Progenitor cell of endocrine pancreas (in vitro differentiated cells): ENCODE measurements around the gene CFAP57. TPM values are rescaled to one million over a fixed set of nuclear protein-coding genes. Genes with fewer than 3 reads are reported as not detected.

ENCODE experiments used
- DNase-seq: peaks from one replicate; pipeline ENCODE4 v3.0.0; 2021; ENCODE audit warnings: low spot score; ENCODE audit not compliant: unreplicated experiment
- H3K27ac Mint-ChIP-seq: 2 replicates; pipeline ENCODE4 v1.8.0; 2021; ENCODE audit warnings: mild to moderate bottlenecking, moderate library complexity, mixed read lengths
- H3K27me3 Mint-ChIP-seq: 2 replicates; pipeline ENCODE4 v1.8.0; 2021; ENCODE audit warnings: mixed read lengths
- H3K36me3 Mint-ChIP-seq: 2 replicates; pipeline ENCODE4 v1.8.0; 2022; ENCODE audit warnings: mixed read lengths; ENCODE audit not compliant: insufficient read depth
- H3K4me1 Mint-ChIP-seq: 2 replicates; pipeline ENCODE4 v1.8.0; 2021; ENCODE audit warnings: low read depth, mixed read lengths
- H3K4me3 Mint-ChIP-seq: 2 replicates; pipeline ENCODE4 v1.8.0; 2021; ENCODE audit warnings: low read depth, mild to moderate bottlenecking, moderate library complexity, mixed read lengths
- H3K9me3 Mint-ChIP-seq: 2 replicates; pipeline ENCODE4 v1.8.0; 2021; ENCODE audit warnings: low read depth, mixed read lengths
- total RNA-seq: library from RNA; stranded (reverse); gene quantifications from 2 replicates; pipeline ENCODE4 v1.2.1, GENCODE V29; 2021
- TF ChIP-seq, protein P1 (sequence below): fragments of 200-600 bp; sonication (generic); IDR thresholded peaks from one replicate; pipeline ENCODE4 v1.5.0; 2021; ENCODE audit warnings: antibody characterized with exemption, mild to moderate bottlenecking; ENCODE audit not compliant: unreplicated experiment

CFAP57 gene
- total RNA-seq, 1 donor from 2014 or later = 2.2 TPM

DNA sequence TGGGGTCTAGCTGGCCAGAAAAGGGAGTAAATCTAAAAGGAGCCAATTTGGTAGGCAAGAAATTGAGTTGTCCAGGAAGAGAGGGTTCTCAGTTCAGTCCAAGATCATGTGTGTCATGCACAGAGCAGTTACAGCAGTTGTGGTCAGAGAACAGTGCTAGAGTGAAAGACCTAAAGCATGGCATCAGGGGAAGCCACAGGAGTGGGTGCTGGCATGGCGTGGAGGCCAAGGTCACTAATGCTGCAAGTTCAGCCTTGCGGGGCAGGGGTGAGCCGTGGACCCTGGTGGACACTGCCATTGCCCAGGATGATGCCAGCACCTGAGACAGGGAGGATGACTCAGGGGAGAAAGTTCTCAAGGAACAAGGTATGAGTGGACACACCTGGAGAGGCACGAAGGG lies 81.0 kb downstream of the CFAP57 start:
- Mint-ChIP-seq H3K27ac (no peak overlapping the region), H3K4me1 (no peaks in the 10 kb centered on the region), H3K4me3 (no peak overlapping the region), H3K36me3 (peaks cover 3% of the 10 kb centered on the region), H3K9me3 (peaks cover 12% of the 10 kb centered on the region), H3K27me3 (peaks cover 7% of the 10 kb centered on the region)
- TF ChIP-seq, protein P1, sequence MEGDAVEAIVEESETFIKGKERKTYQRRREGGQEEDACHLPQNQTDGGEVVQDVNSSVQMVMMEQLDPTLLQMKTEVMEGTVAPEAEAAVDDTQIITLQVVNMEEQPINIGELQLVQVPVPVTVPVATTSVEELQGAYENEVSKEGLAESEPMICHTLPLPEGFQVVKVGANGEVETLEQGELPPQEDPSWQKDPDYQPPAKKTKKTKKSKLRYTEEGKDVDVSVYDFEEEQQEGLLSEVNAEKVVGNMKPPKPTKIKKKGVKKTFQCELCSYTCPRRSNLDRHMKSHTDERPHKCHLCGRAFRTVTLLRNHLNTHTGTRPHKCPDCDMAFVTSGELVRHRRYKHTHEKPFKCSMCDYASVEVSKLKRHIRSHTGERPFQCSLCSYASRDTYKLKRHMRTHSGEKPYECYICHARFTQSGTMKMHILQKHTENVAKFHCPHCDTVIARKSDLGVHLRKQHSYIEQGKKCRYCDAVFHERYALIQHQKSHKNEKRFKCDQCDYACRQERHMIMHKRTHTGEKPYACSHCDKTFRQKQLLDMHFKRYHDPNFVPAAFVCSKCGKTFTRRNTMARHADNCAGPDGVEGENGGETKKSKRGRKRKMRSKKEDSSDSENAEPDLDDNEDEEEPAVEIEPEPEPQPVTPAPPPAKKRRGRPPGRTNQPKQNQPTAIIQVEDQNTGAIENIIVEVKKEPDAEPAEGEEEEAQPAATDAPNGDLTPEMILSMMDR = no peak
- DNase-seq = no peak

DNA sequence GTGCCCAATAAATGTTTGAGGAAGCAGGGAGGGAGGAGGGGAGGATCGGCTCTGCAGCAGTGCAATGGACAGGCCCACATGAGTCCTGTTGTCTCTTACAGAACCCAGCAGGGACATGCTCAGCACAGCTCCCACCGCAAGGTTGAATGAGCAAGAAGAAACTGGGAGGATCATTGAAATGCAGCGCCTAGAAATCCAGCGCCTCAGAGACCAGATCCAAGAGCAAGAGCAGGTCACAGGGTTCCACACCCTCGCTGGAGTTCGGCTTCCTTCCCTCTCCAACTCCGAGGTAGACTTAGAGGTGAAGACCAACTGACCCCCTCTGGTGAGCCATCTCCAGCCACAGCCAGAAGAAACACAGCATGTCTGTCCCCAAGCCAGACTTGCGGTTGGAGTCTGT lies 81.7 kb downstream of the CFAP57 start:
- Mint-ChIP-seq H3K4me3 (no peak overlapping the region), H3K36me3 (peaks cover 7% of the 10 kb centered on the region), H3K4me1 (no peaks in the 10 kb centered on the region), H3K27ac (no peak overlapping the region), H3K9me3 (peaks cover 17% of the 10 kb centered on the region), H3K27me3 (peaks cover 7% of the 10 kb centered on the region)
- no peak for DNase-seq
- TF ChIP-seq, protein P1 = no peak

DNA sequence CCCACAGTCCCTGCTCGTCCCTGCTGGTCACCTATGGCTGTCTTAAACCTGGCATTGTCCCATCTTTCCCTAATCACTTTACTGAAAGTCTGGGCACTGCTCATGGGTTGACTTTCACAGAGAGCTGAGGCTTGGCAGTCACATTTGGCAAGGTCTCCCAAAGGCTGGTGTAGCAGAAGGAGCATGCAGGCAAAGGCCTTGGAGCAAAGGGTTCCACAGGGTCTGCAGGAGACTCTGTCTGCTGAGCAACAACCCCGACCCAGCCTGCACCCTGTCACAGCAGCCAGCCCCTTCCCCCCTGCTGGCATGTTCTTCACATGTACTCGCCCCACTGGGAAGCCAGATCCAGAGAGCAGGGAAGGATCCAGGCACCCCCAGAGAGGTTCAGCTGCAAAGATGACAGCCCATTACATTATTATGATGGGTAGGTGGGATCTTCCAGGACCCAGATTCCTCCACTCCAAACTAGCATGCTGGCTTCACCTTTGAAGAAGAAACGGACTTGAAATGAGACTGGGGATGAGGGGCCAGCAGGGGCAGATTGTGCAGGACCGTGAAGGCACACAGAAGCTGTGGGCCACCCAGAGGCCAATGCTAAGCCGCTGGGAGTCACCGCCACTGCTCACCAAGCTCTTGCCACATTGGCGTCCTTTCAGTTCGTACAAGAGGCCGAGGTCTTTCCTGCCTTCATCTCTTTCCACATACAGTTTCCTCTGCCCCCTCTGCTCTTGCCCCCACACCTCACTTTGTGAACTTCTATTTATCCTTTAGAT lies 83.5 kb downstream of the CFAP57 start:
- Mint-ChIP-seq H3K36me3 (peaks cover 7% of the 10 kb centered on the region), H3K9me3 (peaks cover 16% of the 10 kb centered on the region), H3K27ac (no peak overlapping the region), H3K4me1 (no peaks in the 10 kb centered on the region), H3K4me3 (no peak overlapping the region), H3K27me3 (peaks cover 7% of the 10 kb centered on the region)
- no peak for DNase-seq
- TF ChIP-seq, protein P1 = no peak

DNA sequence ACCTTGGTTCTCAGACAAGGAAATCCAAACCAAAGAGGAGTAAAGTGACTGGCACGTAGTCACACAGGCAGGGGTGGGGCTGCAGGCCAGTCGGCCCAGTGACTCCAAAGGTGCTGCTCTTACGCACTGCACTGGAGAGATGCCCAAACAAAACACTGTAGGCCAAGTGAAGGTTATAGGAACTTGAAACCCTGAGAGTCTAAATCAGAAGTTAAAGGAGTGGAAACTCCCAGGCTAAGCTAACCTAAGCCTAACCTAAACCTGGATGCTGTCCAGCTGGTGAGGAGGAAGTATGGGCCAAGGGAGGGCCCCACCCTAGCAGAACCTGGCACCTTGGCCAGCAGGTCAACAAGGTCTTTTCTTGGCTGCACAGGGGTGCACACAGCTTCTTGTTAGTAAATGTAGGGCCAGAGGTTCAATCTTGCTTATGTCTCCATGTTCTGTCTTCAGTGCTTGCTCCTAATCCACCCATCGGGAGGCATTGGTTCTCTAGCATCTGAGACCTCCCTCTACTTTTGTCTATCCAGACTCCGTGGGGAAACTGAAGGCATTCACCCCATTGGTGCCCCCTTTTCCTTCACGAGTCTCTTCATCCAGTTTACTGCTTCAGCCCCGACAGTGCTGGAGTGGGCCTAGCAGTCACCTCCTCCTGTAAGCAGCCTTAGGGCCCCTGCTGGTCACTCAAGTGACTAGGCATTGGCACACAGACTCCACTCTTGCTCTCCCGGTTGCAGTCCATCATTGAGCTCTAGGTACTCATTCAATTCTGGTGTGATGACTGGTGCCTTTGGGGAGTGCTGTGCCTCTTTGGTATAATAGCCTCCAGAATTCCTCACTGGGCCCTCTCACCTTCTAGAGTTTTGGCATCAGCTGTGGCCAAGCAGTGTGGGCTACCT lies 84.8 kb downstream of the CFAP57 start:
- Mint-ChIP-seq H3K36me3 (peaks cover 12% of the 10 kb centered on the region), H3K27me3 (peaks cover 7% of the 10 kb centered on the region), H3K4me3 (no peak overlapping the region), H3K9me3 (peaks cover 17% of the 10 kb centered on the region), H3K27ac (no peak overlapping the region), H3K4me1 (no peaks in the 10 kb centered on the region)
- TF ChIP-seq, protein P1 = no peak
- DNase-seq = no peak

DNA sequence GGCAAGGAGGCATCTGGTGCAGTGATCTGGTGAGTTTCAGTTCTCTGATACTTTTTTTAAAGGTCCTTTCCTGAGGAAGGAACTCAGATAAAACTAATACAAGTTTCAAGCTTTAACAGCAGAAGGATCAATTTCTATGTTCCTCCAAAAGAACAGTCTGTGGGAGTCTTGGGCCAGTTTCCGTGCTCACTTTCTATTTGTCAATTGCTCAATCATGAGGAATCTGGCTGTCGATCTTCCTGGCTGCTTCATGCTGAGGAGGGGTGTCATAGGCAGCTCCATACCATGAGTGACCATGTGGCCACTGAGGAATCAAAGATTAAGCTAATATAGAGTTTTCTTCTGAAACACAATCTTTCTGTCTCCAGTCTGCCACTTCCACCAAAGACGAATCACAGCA lies 86.2 kb downstream of the CFAP57 start:
- H3K27ac Mint-ChIP-seq = no peak overlapping the region
- H3K27me3 Mint-ChIP-seq = peaks cover under 1% of the 10 kb centered on the region
- TF ChIP-seq, protein P1 = no peak
- DNase-seq = no peak
- H3K4me1 Mint-ChIP-seq = no peaks in the 10 kb centered on the region
- peaks cover 27% of the 10 kb centered on the region for H3K9me3 Mint-ChIP-seq
- H3K36me3 Mint-ChIP-seq = peaks cover 17% of the 10 kb centered on the region
- H3K4me3 Mint-ChIP-seq = no peak overlapping the region
